ENCODE results near the gene NCR2. TPM values are rescaled to one million over a fixed set of nuclear protein-coding genes. Genes with fewer than 3 reads are reported as not detected.

NCR2 gene
- total and polyA plus RNA-seq, 2 of the 13 experiments (the other 11 are each of a cell fraction or from before 2014, with no cell fraction given): not detected

GRCh38 chr6:41306187-41306854 is 29.1 kb upstream of the NCR2 start (continued):
- TF ChIP-seq, protein P1, sequence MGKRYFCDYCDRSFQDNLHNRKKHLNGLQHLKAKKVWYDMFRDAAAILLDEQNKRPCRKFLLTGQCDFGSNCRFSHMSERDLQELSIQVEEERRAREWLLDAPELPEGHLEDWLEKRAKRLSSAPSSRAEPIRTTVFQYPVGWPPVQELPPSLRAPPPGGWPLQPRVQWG (CRISPR knock-in tag; IDR thresholded peaks at IDR 0.05; ENCODE audit: borderline replicate concordance, low read depth): no peak

DNA sequence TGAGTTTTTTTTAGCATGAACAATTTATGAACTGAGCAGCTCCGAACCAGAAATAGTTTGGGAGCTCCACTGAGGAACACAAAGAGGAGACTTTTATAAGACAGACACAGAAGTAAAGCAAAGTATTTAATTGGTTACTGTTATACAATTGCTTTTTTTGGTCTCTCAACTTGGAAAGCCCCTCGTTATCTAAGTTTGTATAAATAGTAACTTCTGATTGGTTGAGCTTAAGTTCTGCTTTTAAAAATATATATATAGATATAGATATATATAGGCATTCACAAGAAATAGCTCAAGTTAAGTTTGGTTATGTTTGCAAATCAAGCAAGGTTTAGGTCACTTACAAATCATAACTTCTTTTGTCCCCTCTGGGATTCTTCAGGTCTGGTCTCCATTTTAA is 20.2 kb upstream of the NCR2 start:
- no peaks in the 10 kb centered on the region for H4K20me1 ChIP-seq (ENCODE audit: insufficient read depth, low read length)
- CTCF ChIA-PET (ENCODE audit: low intra/inter-chr PET ratio, low total read pairs): no interaction called here
- in situ Hi-C loops (cut with HindIII; ENCODE audit: extremely low pct_ligation_motif_present, low pct_unique_long_range_greater_than_20kb): no loop called here
- no peak overlapping the region for H3K9ac ChIP-seq (ENCODE audit: insufficient read depth, low read depth, low read length)
- H3K4me2 ChIP-seq (ENCODE audit: low read depth, low read length): no peak overlapping the region
- no peaks in the 10 kb centered on the region for H3K9me3 ChIP-seq (ENCODE audit: low read length)
- intact Hi-C loops (cut with micrococcal nuclease; ENCODE audit: unreplicated experiment): loop anchor here (5.0 kb wide), 1 partner anchor 223 kb away; no protein-coding TSS in a partner anchor
- H3K36me3 ChIP-seq (replicated peaks in 1 of 2; ENCODE audit: control insufficient read depth in 1 of 2, insufficient read depth in 2 of 2, low read length in 2 of 2): no peaks in the 10 kb centered on the region
- H3K27me3 ChIP-seq (ENCODE audit: control insufficient read depth in 1 of 2, insufficient read depth in 2 of 2, low read length in 2 of 2): peaks cover 0 to 34% of the 10 kb centered on the region in 2 experiments; a peak in 4 of 5 replicates
- DNase-seq (ENCODE audit: low spot score): no peak
- no peak overlapping the region for H2AFZ ChIP-seq (ENCODE audit: low read length)
- no peak for ATAC-seq
- 0% methylated on average over 2 of the region's 2 CpGs for WGBS (ENCODE audit: low lambda C conversion rate)
- no peak overlapping the region for H3K4me3 ChIP-seq (replicated peaks in 1 of 3; ENCODE audit: insufficient read depth in 1 of 3, low read depth in 2 of 3, low read length in 3 of 3)
- FAIRE-seq: no peak
- no TSS peak for BruUV-seq (replicated peaks)
- POLR2A ChIA-PET: no interaction called here
- H3K79me2 ChIP-seq (ENCODE audit: insufficient read depth, low read length): no peaks in the 10 kb centered on the region
- peaks cover 23% of the 10 kb centered on the region for H3K4me1 ChIP-seq (ENCODE audit: insufficient read depth, low read length)
- H3K27ac ChIP-seq (ENCODE audit: extremely low read length, insufficient read depth, low read length): no peak overlapping the region
- TF ChIP-seq ETV6 (CRISPR knock-in tag; conservative IDR thresholded peaks at IDR 0.05) (no peak), ZNF30 (CRISPR knock-in tag; IDR thresholded peaks at IDR 0.05) (no peak), SAFB2 (CRISPR knock-in tag; IDR thresholded peaks at IDR 0.05; ENCODE audit: borderline replicate concordance, low read depth) (no peak), SPEN (CRISPR knock-in tag; IDR thresholded peaks at IDR 0.05; ENCODE audit: low read depth) (no peak), SKI (IDR thresholded peaks at IDR 0.05; ENCODE audit: partially characterized antibody) (no peak), ZNF510 (CRISPR knock-in tag; IDR thresholded peaks at IDR 0.05; ENCODE audit: low read depth) (no peak), ZNF619 (CRISPR knock-in tag; IDR thresholded peaks at IDR 0.05) (no peak), CENPX (CRISPR knock-in tag; IDR thresholded peaks at IDR 0.05) (no peak), ZFP62 (CRISPR knock-in tag; IDR thresholded peaks at IDR 0.05) (no peak), ZNF468 (CRISPR knock-in tag; IDR thresholded peaks at IDR 0.05) (no peak), ZNF605 (CRISPR knock-in tag; IDR thresholded peaks at IDR 0.05) (no peak), ZNF784 (CRISPR knock-in tag; IDR thresholded peaks at IDR 0.05; ENCODE audit: borderline replicate concordance) (no peak), ZSCAN25 (CRISPR knock-in tag; IDR thresholded peaks at IDR 0.05) (no peak), ZNF564 (CRISPR knock-in tag; IDR thresholded peaks at IDR 0.05) (no peak), NR2F2 (IDR thresholded peaks at IDR 0.05; ENCODE audit: borderline replicate concordance, low read depth) (no peak)
- TF ChIP-seq, protein P2, sequence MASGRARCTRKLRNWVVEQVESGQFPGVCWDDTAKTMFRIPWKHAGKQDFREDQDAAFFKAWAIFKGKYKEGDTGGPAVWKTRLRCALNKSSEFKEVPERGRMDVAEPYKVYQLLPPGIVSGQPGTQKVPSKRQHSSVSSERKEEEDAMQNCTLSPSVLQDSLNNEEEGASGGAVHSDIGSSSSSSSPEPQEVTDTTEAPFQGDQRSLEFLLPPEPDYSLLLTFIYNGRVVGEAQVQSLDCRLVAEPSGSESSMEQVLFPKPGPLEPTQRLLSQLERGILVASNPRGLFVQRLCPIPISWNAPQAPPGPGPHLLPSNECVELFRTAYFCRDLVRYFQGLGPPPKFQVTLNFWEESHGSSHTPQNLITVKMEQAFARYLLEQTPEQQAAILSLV (CRISPR knock-in tag; IDR thresholded peaks at IDR 0.05; ENCODE audit: borderline replicate concordance): no peak
- TF ChIP-seq, protein P3, sequence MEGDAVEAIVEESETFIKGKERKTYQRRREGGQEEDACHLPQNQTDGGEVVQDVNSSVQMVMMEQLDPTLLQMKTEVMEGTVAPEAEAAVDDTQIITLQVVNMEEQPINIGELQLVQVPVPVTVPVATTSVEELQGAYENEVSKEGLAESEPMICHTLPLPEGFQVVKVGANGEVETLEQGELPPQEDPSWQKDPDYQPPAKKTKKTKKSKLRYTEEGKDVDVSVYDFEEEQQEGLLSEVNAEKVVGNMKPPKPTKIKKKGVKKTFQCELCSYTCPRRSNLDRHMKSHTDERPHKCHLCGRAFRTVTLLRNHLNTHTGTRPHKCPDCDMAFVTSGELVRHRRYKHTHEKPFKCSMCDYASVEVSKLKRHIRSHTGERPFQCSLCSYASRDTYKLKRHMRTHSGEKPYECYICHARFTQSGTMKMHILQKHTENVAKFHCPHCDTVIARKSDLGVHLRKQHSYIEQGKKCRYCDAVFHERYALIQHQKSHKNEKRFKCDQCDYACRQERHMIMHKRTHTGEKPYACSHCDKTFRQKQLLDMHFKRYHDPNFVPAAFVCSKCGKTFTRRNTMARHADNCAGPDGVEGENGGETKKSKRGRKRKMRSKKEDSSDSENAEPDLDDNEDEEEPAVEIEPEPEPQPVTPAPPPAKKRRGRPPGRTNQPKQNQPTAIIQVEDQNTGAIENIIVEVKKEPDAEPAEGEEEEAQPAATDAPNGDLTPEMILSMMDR (CRISPR knock-in tag; IDR thresholded peaks at IDR 0.05): no peak
- TF ChIP-seq, protein P4, sequence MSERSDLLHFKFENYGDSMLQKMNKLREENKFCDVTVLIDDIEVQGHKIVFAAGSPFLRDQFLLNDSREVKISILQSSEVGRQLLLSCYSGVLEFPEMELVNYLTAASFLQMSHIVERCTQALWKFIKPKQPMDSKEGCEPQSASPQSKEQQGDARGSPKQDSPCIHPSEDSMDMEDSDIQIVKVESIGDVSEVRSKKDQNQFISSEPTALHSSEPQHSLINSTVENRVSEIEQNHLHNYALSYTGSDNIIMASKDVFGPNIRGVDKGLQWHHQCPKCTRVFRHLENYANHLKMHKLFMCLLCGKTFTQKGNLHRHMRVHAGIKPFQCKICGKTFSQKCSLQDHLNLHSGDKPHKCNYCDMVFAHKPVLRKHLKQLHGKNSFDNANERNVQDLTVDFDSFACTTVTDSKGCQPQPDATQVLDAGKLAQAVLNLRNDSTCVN (CRISPR knock-in tag; IDR thresholded peaks at IDR 0.05; ENCODE audit: borderline replicate concordance): no peak

Measured in HepG2 (cell line).